ENCODE data around the gene LLGL2. TPM values are rescaled to one million over a fixed set of nuclear protein-coding genes. Genes with fewer than 3 reads are reported as not detected.

LLGL2 gene
- total RNA-seq, 1 donor from 2014 or later = 16.6 TPM

DNA sequence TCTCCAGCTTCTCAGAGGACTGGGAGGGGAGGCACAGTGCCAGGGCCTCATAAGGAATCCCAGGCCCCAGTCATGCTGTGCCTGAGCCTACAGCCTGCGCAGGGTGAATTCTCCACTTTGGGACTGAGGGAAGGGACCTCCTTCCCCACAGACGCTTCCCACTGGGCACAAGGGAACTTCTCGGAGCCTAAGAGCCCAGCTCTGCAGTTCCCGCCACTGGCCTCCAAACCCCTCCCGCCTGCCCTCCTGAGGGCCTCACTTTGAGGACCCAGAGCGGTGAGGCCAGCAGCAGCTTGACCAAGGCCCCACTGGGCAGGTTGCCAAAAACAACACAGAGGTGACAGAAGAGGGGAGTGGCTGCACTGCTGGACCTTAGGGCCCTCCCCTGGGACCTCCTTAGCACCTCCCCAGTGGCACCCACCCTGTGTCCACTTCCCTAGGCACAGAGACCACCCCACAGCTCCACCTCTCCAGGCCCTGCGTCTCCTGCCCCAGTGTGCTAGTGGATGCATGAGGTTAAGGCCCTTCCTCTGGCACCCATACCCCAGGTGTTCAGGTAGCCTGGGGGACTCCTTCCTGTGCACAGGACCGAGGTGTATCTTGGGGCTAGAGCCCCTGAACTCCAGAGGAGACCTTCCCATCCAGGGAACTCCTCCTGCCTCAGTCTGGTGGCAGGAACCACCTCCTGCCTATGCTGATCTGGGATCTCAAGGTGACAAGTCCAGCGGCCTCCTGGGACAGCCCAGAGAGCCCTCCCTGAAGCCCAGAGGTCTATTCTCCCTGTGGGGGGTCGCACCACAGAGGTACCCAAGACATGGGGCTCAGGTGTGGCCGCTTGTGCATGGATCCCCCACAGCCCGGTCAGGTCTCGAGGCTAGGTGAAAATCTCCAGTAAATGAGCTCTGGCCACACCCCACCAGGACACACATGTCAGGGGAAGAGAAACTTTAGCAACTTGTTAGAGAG is 13.6 kb upstream of the LLGL2 start:
- Histone ChIP-seq H2AFZ (replicated peaks) (no peak overlapping the region), H3K79me2 (ENCODE audit: low read depth) (peaks cover 18% of the 10 kb centered on the region), H3F3A (ENCODE audit: low read depth) (no peaks in the 10 kb centered on the region), H3K36me3 (no peaks in the 10 kb centered on the region), H3K27me3 (no peaks in the 10 kb centered on the region), H3K4me2 (no peak overlapping the region), H3K27ac (no peak overlapping the region), H3K9ac (no peak overlapping the region), H3K4me3 (no peak overlapping the region), H3K9me3 (ENCODE audit: low read depth) (no peaks in the 10 kb centered on the region), H3K4me1 (no peaks in the 10 kb centered on the region), H4K20me1 (ENCODE audit: low read depth) (peaks cover 29% of the 10 kb centered on the region)
- no peaks in the 10 kb centered on the region for H3K9me3 Mint-ChIP-seq
- peaks cover 20% of the 10 kb centered on the region for H3K4me1 Mint-ChIP-seq
- TF ChIP-seq EZH2phosphoT487 (IDR thresholded peaks at IDR 0.05) (no peak), EZH2 (IDR thresholded peaks at IDR 0.05) (no peak)
- TF ChIP-seq, protein P1, sequence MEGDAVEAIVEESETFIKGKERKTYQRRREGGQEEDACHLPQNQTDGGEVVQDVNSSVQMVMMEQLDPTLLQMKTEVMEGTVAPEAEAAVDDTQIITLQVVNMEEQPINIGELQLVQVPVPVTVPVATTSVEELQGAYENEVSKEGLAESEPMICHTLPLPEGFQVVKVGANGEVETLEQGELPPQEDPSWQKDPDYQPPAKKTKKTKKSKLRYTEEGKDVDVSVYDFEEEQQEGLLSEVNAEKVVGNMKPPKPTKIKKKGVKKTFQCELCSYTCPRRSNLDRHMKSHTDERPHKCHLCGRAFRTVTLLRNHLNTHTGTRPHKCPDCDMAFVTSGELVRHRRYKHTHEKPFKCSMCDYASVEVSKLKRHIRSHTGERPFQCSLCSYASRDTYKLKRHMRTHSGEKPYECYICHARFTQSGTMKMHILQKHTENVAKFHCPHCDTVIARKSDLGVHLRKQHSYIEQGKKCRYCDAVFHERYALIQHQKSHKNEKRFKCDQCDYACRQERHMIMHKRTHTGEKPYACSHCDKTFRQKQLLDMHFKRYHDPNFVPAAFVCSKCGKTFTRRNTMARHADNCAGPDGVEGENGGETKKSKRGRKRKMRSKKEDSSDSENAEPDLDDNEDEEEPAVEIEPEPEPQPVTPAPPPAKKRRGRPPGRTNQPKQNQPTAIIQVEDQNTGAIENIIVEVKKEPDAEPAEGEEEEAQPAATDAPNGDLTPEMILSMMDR (IDR thresholded peaks at IDR 0.05) = no peak
- no peak overlapping the region for H3K27ac Mint-ChIP-seq
- peak overlapping the region; percentile 35 for H3K4me3 Mint-ChIP-seq
- peaks cover 2% of the 10 kb centered on the region for H3K36me3 Mint-ChIP-seq
- no peak for DNase-seq (ENCODE audit: low spot score)
- H3K27me3 Mint-ChIP-seq (ENCODE audit: insufficient read depth, low read depth) = peaks cover 5% of the 10 kb centered on the region

DNA sequence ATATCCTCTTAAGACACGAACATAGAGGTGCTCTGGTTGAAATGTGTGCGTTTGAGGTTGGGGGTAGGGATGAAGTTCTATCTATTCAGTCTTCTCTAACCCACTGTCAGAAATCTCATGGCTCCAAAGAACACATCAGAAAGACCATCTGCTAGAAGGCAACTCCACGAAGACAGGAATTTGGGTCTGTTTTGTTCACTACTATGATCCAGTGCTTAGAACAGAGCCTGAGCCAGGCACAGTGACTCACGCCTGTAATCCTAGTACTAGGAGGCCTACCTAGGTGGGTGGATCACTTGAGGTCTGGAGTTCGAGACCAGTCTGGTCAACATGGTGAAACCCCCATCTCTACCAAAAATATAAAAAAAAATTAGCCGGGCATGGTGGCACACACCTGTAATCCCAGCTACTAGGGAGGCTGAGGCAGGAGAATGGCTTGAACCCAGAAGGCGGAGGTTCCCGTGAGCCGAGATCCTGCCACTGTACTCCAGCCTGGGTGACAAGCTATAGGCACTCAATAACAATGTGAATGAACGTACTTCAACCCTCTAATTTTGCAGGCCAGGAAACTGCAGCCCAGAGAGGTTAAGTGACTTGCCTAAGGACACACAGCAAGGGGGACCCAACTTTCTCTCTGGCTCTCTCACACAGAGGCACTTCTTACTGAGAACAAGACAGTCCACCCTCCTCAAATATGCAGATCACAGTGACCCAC is 12.4 kb upstream of the LLGL2 start:
- Histone ChIP-seq H3K4me2 (no peak overlapping the region), H3K27ac (no peak overlapping the region), H3K79me2 (ENCODE audit: low read depth) (peaks cover 18% of the 10 kb centered on the region), H3K9ac (no peak overlapping the region), H4K20me1 (ENCODE audit: low read depth) (peaks cover 41% of the 10 kb centered on the region), H2AFZ (replicated peaks) (no peak overlapping the region), H3K4me1 (no peaks in the 10 kb centered on the region), H3K9me3 (ENCODE audit: low read depth) (no peaks in the 10 kb centered on the region), H3K27me3 (no peaks in the 10 kb centered on the region), H3K4me3 (no peak overlapping the region), H3F3A (ENCODE audit: low read depth) (peaks cover 7% of the 10 kb centered on the region), H3K36me3 (no peaks in the 10 kb centered on the region)
- Mint-ChIP-seq H3K36me3 (peaks cover 5% of the 10 kb centered on the region), H3K9me3 (no peaks in the 10 kb centered on the region), H3K4me3 (peak overlapping the region; percentile 89), H3K27me3 (ENCODE audit: insufficient read depth, low read depth) (peaks cover 3% of the 10 kb centered on the region), H3K27ac (peak overlapping the region; percentile 25), H3K4me1 (peaks cover 31% of the 10 kb centered on the region)
- TF ChIP-seq, protein P1 (IDR thresholded peaks at IDR 0.05) = no peak
- TF ChIP-seq EZH2phosphoT487 (IDR thresholded peaks at IDR 0.05) = no peak
- TF ChIP-seq EZH2 (IDR thresholded peaks at IDR 0.05) = no peak
- no peak for DNase-seq (ENCODE audit: low spot score)

DNA sequence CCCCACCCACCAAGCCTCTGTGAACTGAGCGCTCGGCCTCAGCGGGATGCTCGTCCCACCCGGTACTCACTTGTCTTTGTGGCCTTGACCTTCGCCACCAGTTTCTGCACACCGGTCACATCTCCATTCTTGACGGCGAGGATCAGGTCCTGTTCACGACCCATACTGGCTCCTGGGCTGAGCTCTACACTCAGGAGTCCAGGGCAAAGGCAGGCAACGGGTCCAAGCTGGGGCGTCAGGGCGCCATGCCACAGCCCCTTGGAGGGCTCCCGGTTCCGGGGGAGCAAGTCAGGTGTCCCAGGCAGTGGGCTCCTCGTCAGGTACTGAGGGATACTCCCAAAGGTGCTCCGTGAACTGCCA is 11.9 kb upstream of the LLGL2 start:
- H3K36me3 ChIP-seq = no peaks in the 10 kb centered on the region
- Mint-ChIP-seq H3K27me3 (ENCODE audit: insufficient read depth, low read depth) (peaks cover 3% of the 10 kb centered on the region), H3K4me1 (peaks cover 33% of the 10 kb centered on the region), H3K9me3 (no peaks in the 10 kb centered on the region), H3K36me3 (peaks cover 8% of the 10 kb centered on the region), H3K27ac (peak overlapping the region; percentile 25), H3K4me3 (peak overlapping the region; percentile 89)
- H3K27me3 ChIP-seq = no peaks in the 10 kb centered on the region
- no peaks in the 10 kb centered on the region for H3K4me1 ChIP-seq
- no peak overlapping the region for H3K9ac ChIP-seq
- H3K4me3 ChIP-seq = no peak overlapping the region
- H2AFZ ChIP-seq (replicated peaks) = no peak overlapping the region
- peaks cover 7% of the 10 kb centered on the region for H3F3A ChIP-seq (ENCODE audit: low read depth)
- H3K27ac ChIP-seq = no peak overlapping the region
- no peak for DNase-seq (ENCODE audit: low spot score)
- H3K79me2 ChIP-seq (ENCODE audit: low read depth) = peaks cover 18% of the 10 kb centered on the region
- no peak overlapping the region for H3K4me2 ChIP-seq
- peaks cover 44% of the 10 kb centered on the region for H4K20me1 ChIP-seq (ENCODE audit: low read depth)
- no peaks in the 10 kb centered on the region for H3K9me3 ChIP-seq (ENCODE audit: low read depth)
- TF ChIP-seq, protein P1 (IDR thresholded peaks at IDR 0.05) = no peak
- no peak for TF ChIP-seq EZH2 (IDR thresholded peaks at IDR 0.05)
- no peak for TF ChIP-seq EZH2phosphoT487 (IDR thresholded peaks at IDR 0.05)

All from neural progenitor cell (in vitro differentiated cells).